Body of pancreas (tissue), 4 donors: ENCODE data around the gene PGLYRP4.

Experiments
- POLR2A ChIP-seq, 3 donors: fragments of 450-650 bp; IDR thresholded peaks; one replicate each; pipeline ENCODE4 v1.6.1; 2016; ENCODE audit warnings: antibody characterized with exemption in 3 of 3, mild to moderate bottlenecking in 2 of 3
- TF ChIP-seq, protein P1 (sequence below), 7 experiments: fragments of 450-650 bp in 4 of 7; fragments of 200-600 bp in 3 of 7; sonication (generic) in 3 of 7; IDR thresholded peaks; one replicate each; pipeline ENCODE4 v1.5.1; 2016 to 2019; ENCODE audit warnings: antibody characterized with exemption in 7 of 7

DNA sequence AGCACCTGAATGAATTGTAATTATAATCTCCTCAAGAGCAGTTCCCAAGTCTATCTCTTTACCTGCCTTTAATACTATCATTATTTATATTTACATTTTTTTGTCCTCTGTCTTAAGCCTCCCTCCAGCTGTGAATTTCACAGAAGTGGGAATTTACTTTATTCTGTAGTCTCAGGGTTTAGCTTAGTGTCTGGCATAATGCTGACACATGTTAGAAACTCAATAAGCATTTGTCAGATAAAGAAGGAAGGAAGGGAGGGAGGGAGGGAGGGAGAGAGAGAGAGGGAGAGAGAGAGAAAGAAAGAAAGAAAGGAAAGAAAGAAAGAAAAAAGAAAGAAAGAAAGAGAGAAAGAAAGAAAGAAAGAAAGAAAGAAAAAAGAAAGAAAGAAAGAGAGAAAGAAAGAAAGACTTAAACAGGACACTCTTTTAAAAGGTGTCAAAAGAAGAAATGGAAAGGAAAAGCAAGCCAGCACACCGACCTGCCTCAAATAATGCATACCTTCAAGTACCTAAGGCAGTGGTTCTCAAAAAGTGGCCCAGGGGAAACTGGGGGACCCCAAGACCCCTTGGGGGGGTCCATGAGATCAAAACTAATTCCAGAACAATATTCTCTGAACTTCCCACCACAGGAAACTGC is 1.8 kb upstream of the PGLYRP4 start:
- TF ChIP-seq POLR2A (IDR thresholded peaks at IDR 0.05): no peak
- TF ChIP-seq, protein P1, sequence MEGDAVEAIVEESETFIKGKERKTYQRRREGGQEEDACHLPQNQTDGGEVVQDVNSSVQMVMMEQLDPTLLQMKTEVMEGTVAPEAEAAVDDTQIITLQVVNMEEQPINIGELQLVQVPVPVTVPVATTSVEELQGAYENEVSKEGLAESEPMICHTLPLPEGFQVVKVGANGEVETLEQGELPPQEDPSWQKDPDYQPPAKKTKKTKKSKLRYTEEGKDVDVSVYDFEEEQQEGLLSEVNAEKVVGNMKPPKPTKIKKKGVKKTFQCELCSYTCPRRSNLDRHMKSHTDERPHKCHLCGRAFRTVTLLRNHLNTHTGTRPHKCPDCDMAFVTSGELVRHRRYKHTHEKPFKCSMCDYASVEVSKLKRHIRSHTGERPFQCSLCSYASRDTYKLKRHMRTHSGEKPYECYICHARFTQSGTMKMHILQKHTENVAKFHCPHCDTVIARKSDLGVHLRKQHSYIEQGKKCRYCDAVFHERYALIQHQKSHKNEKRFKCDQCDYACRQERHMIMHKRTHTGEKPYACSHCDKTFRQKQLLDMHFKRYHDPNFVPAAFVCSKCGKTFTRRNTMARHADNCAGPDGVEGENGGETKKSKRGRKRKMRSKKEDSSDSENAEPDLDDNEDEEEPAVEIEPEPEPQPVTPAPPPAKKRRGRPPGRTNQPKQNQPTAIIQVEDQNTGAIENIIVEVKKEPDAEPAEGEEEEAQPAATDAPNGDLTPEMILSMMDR (IDR thresholded peaks at IDR 0.05): no peak
